SU-DHL-6 (cell line): Measurements from ENCODE around the gene MYLK4.

Source experiments
- H2AFZ ChIP-seq: fragments of 200-600 bp; sonication (generic); 2 replicates; pipeline ENCODE4 v1.6.1; 2014; ENCODE audit warnings: low read depth, mild to moderate bottlenecking, moderate library complexity, mixed read lengths, antibody characterized with exemption, low read length; ENCODE audit not compliant: severe bottlenecking
- H3F3A ChIP-seq: fragments of 200-600 bp; shearing (Covaris generic); 2 replicates; pipeline ENCODE4 v1.6.0; 2016; ENCODE audit warnings: antibody characterized with exemption, mild to moderate bottlenecking; ENCODE audit not compliant: insufficient read depth
- H3K27ac ChIP-seq: fragments of 200-600 bp; sonication (generic); 2 replicates; pipeline ENCODE4 v1.5.1; 2016; ENCODE audit warnings: low read depth, mild to moderate bottlenecking, low read length, moderate library complexity, mixed read lengths
- H3K27me3 ChIP-seq: fragments of 200-600 bp; sonication (generic), shearing (Covaris generic); 2 replicates; pipeline ENCODE4 v1.6.0; 2014; ENCODE audit warnings: mild to moderate bottlenecking, low read length
- H3K36me3 ChIP-seq: fragments of 200-600 bp; sonication (generic); 2 replicates; pipeline ENCODE4 v1.6.1; 2014; ENCODE audit warnings: mild to moderate bottlenecking, low read length, mixed read lengths
- H3K4me2 ChIP-seq: fragments of 300-600, 200-600 bp; shearing (Covaris generic), sonication (generic); 2 replicates; pipeline ENCODE4 v1.6.0; 2014; ENCODE audit warnings: low read length, low read depth, mild to moderate bottlenecking; ENCODE audit not compliant: poor library complexity, severe bottlenecking
- H3K4me3 ChIP-seq: fragments of 200-600 bp; sonication (generic); 2 replicates; pipeline ENCODE4 v1.5.1; 2014; ENCODE audit warnings: antibody characterized with exemption, low read length, mild to moderate bottlenecking, mixed read lengths; ENCODE audit not compliant: insufficient read depth, poor library complexity, severe bottlenecking
- H3K79me2 ChIP-seq: fragments of 200-600 bp; sonication (generic); 2 replicates; pipeline ENCODE4 v1.6.1; 2014; ENCODE audit warnings: mild to moderate bottlenecking, low read length, moderate library complexity; ENCODE audit not compliant: insufficient read depth
- H3K9ac ChIP-seq: fragments of 200-600 bp; sonication (generic); 2 replicates; pipeline ENCODE4 v1.7.0; 2014; ENCODE audit warnings: mild to moderate bottlenecking, low read length
- H3K9me2 ChIP-seq: fragments of 200-600 bp; sonication (generic); replicated peaks from 2 replicates; pipeline ENCODE4 v1.6.1; 2014; ENCODE audit warnings: low read length; ENCODE audit not compliant: insufficient read depth
- H3K9me3 ChIP-seq: fragments of 200-600 bp; sonication (generic); 2 replicates; pipeline ENCODE4 v1.6.1; 2014; ENCODE audit warnings: low read length, mixed read lengths; ENCODE audit not compliant: insufficient read depth
- H4K20me1 ChIP-seq: fragments of 200-600 bp; sonication (generic); 2 replicates; pipeline ENCODE4 v1.6.1; 2014; ENCODE audit warnings: low read depth, mild to moderate bottlenecking, antibody characterized with exemption, low read length, moderate library complexity, mixed read lengths
- EZH2phosphoT487 ChIP-seq: fragments of 200-600 bp; sonication (generic), shearing (Covaris generic); conservative IDR thresholded peaks from 2 replicates; pipeline ENCODE4 v1.6.1; 2018; ENCODE audit warnings: mild to moderate bottlenecking, antibody characterized with exemption, low read length, moderate library complexity, mixed read lengths
- TF ChIP-seq, protein P1 (sequence below): fragments of 200-600 bp; sonication (generic); IDR thresholded peaks from one replicate; pipeline ENCODE4 v1.5.1; 2017; ENCODE audit warnings: antibody characterized with exemption, mild to moderate bottlenecking, low read length, moderate library complexity; ENCODE audit not compliant: insufficient read depth, poor library complexity, severe bottlenecking

The MYLK4 gene

DNA sequence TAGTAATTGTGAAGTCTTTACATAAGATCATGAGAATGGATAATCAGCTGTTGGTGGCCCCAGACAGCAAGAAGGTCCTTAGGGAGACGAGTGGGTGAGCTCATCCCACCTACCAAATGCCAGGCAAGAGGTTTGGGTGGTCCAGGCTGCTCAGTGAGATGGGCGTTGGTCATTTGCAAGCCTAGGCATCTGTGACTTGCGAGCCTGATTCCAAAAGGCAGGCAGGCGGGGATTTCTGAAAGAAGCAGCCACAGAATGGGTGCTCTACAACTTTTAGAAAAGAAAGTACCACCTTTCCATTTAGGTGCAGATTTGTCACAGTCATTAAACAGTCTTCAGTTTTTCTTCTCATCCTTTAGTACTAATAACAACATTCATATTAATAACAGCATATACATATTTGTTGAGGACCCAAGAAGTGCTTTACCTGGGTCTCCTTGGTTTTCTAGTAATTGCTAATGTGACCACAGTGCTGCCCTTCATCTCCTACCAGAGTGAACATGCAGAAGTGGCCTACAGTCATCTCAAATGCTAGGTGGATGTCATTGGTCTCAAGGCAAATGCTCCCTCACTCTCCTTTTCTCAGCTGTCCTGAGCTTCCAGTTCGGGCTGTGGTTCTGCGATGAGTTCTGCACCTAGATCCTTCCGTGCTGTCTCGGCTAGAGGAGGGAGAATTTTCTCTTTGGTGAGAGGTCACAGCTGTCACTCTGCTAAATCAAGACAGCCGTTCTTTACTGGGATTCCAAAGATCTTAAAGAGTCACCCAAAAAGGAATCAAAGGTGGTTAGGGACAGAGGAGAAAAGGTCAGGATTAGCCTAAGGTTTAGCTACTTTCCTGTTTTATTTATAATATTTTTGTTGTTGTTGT, 17.2 kb upstream of the MYLK4 start:
- Histone ChIP-seq H3K27ac (no peak overlapping the region), H3K9me2 (no peaks in the 10 kb centered on the region), H4K20me1 (peaks cover 54% of the 10 kb centered on the region), H3K36me3 (peaks cover 44% of the 10 kb centered on the region), H2AFZ (no peak overlapping the region), H3K27me3 (no peaks in the 10 kb centered on the region), H3K9ac (peak overlapping the region; percentile 72), H3K4me2 (peak overlapping the region; percentile 88), H3K9me3 (no peaks in the 10 kb centered on the region), H3K79me2 (peaks cover 73% of the 10 kb centered on the region), H3F3A (peaks cover 5% of the 10 kb centered on the region; the same call in 1 of the 2 replicates), H3K4me3 (peak overlapping the region; percentile 69)
- TF ChIP-seq, protein P1, sequence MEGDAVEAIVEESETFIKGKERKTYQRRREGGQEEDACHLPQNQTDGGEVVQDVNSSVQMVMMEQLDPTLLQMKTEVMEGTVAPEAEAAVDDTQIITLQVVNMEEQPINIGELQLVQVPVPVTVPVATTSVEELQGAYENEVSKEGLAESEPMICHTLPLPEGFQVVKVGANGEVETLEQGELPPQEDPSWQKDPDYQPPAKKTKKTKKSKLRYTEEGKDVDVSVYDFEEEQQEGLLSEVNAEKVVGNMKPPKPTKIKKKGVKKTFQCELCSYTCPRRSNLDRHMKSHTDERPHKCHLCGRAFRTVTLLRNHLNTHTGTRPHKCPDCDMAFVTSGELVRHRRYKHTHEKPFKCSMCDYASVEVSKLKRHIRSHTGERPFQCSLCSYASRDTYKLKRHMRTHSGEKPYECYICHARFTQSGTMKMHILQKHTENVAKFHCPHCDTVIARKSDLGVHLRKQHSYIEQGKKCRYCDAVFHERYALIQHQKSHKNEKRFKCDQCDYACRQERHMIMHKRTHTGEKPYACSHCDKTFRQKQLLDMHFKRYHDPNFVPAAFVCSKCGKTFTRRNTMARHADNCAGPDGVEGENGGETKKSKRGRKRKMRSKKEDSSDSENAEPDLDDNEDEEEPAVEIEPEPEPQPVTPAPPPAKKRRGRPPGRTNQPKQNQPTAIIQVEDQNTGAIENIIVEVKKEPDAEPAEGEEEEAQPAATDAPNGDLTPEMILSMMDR, result no peak
- no peak for TF ChIP-seq EZH2phosphoT487

DNA sequence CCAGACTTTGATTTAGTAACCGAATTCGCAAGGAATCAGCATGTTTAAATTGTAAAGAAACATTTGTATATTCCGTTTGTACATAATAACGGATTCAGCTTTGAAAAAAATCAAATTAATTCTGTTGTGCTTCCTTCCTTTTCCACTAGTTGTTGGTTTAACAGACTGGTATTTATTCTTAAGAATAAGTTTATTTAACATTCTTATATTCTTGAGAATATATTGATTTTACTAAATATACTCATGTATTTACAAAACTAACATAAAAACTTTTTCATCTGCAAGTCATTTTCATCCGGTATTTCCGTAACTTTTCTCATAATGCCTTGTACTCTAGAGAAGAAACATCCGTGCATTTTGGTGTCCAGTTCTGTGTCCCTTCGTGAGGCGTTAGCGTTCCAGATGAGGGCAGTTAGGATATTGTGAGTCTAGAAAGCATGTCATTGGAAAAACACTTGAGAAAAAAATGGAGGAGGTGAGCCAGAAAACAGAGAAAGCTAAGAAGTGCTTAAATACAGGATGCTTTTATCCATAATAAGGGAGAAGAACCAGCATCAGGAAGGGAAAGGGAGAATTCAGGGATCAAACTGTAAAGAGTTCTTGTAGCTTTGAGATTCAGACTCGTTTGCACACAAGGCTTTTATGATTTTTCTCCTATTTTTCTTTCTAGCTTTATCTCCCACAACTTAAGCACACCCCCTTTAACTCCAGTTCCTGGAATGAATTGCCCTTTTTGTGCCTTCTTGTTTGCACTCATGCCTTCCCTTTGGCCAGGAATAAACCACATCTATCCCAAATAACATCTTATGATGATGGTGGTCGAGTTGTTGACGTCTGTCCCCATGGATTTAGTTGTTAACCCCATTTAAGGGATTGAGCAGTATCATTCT, 16.3 kb upstream of the MYLK4 start:
- H3K9ac ChIP-seq, result peak overlapping the region; percentile 72
- peaks cover 35% of the 10 kb centered on the region for H3K36me3 ChIP-seq
- no peak overlapping the region for H2AFZ ChIP-seq
- H3K79me2 ChIP-seq, result peaks cover 64% of the 10 kb centered on the region
- H3K9me3 ChIP-seq, result no peaks in the 10 kb centered on the region
- TF ChIP-seq, protein P1, result no peak
- no peaks in the 10 kb centered on the region for H3K27me3 ChIP-seq
- H3K4me2 ChIP-seq, result peak overlapping the region; percentile 88
- H3K4me3 ChIP-seq, result peak overlapping the region; percentile 69
- no peaks in the 10 kb centered on the region for H3K9me2 ChIP-seq
- peaks cover 45% of the 10 kb centered on the region for H4K20me1 ChIP-seq
- H3F3A ChIP-seq, result peaks cover 5% of the 10 kb centered on the region; the same call in 1 of the 2 replicates
- H3K27ac ChIP-seq, result peak overlapping the region; percentile 81

DNA sequence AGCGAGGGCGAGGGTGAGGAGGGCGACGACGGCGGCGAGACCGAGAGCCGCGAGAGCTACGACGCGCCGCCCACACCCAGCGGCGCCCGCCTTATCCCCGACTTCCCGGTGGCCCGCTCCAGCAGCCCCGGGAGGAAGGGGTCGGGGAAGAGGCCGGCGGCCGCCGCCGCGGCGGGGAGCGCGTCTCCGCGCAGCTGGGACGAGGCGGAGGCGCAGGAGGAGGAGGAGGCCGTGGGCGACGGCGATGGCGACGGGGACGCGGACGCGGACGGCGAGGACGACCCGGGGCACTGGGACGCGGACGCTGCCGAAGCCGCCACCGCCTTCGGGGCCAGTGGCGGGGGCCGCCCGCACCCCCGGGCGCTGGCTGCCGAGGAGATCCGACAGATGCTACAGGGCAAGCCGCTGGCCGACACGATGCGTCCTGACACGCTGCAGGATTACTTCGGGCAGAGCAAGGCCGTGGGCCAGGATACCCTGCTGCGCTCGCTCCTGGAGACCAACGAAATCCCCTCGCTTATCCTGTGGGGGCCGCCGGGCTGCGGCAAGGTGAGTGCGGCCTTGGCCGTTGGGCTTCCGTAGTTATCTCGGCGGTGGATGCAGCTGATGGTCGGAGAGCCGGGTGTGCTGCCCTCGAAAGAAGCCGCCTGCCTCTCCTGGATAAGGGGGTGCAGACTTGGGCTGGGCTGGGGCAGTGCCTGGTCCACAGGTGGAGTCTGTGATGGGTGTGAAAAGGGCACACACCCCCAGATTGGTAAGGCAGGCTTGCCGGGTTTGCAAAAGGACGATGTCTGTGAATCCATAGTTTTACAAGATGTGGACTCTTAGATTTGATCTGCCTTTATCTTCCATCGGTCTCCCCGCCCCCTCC, 15.4 kb upstream of the MYLK4 start:
- H3K79me2 ChIP-seq, result peaks cover 55% of the 10 kb centered on the region
- peaks cover 26% of the 10 kb centered on the region for H3K36me3 ChIP-seq
- H3K9me3 ChIP-seq, result no peaks in the 10 kb centered on the region
- TF ChIP-seq EZH2phosphoT487, result no peak
- TF ChIP-seq, protein P1, result no peak
- peak overlapping the region; percentile 69 for H3K4me3 ChIP-seq
- H2AFZ ChIP-seq, result peak overlapping the region; percentile 39
- peak overlapping the region; percentile 72 for H3K9ac ChIP-seq
- H3K4me2 ChIP-seq, result peak overlapping the region; percentile 88
- H3K9me2 ChIP-seq, result no peaks in the 10 kb centered on the region
- H4K20me1 ChIP-seq, result peaks cover 36% of the 10 kb centered on the region
- no peaks in the 10 kb centered on the region for H3K27me3 ChIP-seq
- H3F3A ChIP-seq, result peaks cover 5% of the 10 kb centered on the region; the same call in 1 of the 2 replicates
- H3K27ac ChIP-seq, result peak overlapping the region; percentile 81
